ENCODE results near the gene LPAR1. TPM values are rescaled to one million over a fixed set of nuclear protein-coding genes. Genes with fewer than 3 reads are reported as not detected.

The LPAR1 gene
- total and polyA plus RNA-seq, 12 donors, result 9.6 to 65.2 (median 22.4) TPM

DNA sequence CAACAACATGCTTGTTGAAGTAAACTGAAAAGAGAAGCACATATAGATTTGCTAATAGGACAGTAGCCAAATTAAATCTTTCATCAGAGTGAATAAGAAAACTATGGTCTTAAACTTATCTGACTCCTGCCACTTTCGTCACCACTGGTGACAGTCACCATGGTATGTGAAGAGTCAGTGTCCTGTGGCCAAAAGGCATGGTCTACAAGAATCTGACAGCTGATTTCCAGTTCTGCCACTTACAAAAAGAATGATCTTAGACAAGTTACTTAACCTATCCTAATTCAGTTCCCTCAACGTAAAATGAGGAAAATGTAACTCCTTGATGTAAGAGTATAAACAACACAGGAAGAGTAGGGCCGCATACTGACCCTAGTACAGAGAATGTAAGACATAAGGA lies 102.0 kb downstream of the LPAR1 start:
- H3K4me1 ChIP-seq (replicated peaks in 1 of 2), result no peaks in the 10 kb centered on the region
- peak overlapping the region in 2 of 5 donors; percentile 15 to 63 for H3K27ac ChIP-seq
- whole genome bisulfite sequencing, 4 donors, result 76 to 79% (median 76%) methylated on average over 3 of the region's 3 CpGs
- intact Hi-C loops (cut with DNase I), result no loop called here
- TF ChIP-seq, protein P1, sequence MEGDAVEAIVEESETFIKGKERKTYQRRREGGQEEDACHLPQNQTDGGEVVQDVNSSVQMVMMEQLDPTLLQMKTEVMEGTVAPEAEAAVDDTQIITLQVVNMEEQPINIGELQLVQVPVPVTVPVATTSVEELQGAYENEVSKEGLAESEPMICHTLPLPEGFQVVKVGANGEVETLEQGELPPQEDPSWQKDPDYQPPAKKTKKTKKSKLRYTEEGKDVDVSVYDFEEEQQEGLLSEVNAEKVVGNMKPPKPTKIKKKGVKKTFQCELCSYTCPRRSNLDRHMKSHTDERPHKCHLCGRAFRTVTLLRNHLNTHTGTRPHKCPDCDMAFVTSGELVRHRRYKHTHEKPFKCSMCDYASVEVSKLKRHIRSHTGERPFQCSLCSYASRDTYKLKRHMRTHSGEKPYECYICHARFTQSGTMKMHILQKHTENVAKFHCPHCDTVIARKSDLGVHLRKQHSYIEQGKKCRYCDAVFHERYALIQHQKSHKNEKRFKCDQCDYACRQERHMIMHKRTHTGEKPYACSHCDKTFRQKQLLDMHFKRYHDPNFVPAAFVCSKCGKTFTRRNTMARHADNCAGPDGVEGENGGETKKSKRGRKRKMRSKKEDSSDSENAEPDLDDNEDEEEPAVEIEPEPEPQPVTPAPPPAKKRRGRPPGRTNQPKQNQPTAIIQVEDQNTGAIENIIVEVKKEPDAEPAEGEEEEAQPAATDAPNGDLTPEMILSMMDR (IDR thresholded peaks at IDR 0.05), result no peak
- no peak for TF ChIP-seq POLR2A (IDR thresholded peaks at IDR 0.05)
- no peaks in the 10 kb centered on the region for H3K9me3 ChIP-seq (replicated peaks in 1 of 3)
- no peaks in the 10 kb centered on the region for H3K27me3 ChIP-seq
- no peak for DNase-seq
- peaks cover 0 to 2% of the 10 kb centered on the region in 2 donors for H3K36me3 ChIP-seq (replicated peaks in 1 of 2)
- H3K4me3 ChIP-seq, result no peak overlapping the region

GRCh38 chr9:110935829-110936228 lies 102.4 kb downstream of the LPAR1 start:
- Histone ChIP-seq H3K27me3 (no peaks in the 10 kb centered on the region), H3K27ac (no peak overlapping the region), H3K36me3 (replicated peaks in 1 of 2) (no peaks in the 10 kb centered on the region), H3K4me3 (no peak overlapping the region), H3K4me1 (replicated peaks in 1 of 2) (no peaks in the 10 kb centered on the region), H3K9me3 (replicated peaks in 1 of 3) (no peaks in the 10 kb centered on the region)
- DNase-seq, result no peak
- TF ChIP-seq, protein P1 (IDR thresholded peaks at IDR 0.05), result no peak
- TF ChIP-seq POLR2A (IDR thresholded peaks at IDR 0.05), result no peak
- intact Hi-C loops (cut with DNase I), result no loop called here
- 46 to 80% (median 63%) methylated on average over 3 of the region's 3 CpGs for WGBS, 4 donors

DNA sequence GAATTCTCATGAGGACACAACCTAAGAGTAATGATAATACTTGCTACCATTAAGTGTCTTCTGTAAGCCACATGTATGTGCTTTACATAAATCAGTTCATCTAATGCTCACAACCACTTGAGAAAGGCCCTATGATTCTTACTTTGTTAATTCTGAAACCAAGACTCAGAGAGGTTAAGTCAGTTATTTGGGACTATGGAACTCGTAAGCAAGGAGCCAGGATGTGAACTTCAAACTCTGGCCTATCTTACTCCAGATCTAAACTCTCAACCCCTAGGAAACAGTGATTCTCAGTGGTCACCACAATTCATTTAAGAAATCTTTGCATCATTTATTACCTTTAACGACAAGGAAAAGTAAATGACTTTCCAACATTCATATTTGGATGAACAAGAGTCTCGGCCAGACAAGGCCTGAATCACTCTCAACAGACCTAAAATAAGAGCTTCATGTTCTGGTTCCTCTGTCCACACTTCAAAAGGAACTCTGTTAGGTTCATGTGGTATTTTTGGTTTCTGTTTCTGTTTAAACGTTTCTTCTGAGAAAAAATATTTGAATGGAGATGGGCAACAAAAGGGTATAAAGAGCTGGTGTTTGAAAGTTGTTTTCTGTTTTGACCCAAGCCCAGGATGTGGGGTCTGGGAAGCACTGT lies 104.8 kb downstream of the LPAR1 start:
- Histone ChIP-seq H3K9me3 (replicated peaks in 1 of 3) (no peaks in the 10 kb centered on the region), H3K27me3 (no peaks in the 10 kb centered on the region), H3K27ac (no peak overlapping the region), H3K4me3 (no peak overlapping the region), H3K4me1 (replicated peaks in 1 of 2) (no peaks in the 10 kb centered on the region), H3K36me3 (replicated peaks in 1 of 2) (no peaks in the 10 kb centered on the region)
- TF ChIP-seq, protein P1 (IDR thresholded peaks at IDR 0.05), result no peak
- no peak for TF ChIP-seq POLR2A (IDR thresholded peaks at IDR 0.05)
- 55 to 66% (median 60%) methylated on average over 4 of the region's 4 CpGs for WGBS, 4 donors
- intact Hi-C loops (cut with DNase I), result no loop called here
- no peak for DNase-seq

- Histone ChIP-seq H3K9me3 (replicated peaks in 1 of 3) (no peaks in the 10 kb centered on the region), H3K27ac (no peak overlapping the region), H3K27me3 (no peaks in the 10 kb centered on the region), H3K4me1 (replicated peaks in 1 of 2) (no peaks in the 10 kb centered on the region), H3K36me3 (replicated peaks in 1 of 2) (no peaks in the 10 kb centered on the region), H3K4me3 (no peak overlapping the region)
- whole genome bisulfite sequencing, 4 donors, result 67 to 86% (median 69%) methylated on average over 3 of the region's 3 CpGs
- no peak for DNase-seq
- intact Hi-C loops (cut with DNase I), result no loop called here
- TF ChIP-seq, protein P1 (IDR thresholded peaks at IDR 0.05), result no peak
- no peak for TF ChIP-seq POLR2A (IDR thresholded peaks at IDR 0.05)
Observed at GRCh38 chr9:110932863-110933262, 105.4 kb downstream of the LPAR1 start.

Data from adrenal gland (tissue), 12 donors.